Measurements from ENCODE around the gene TAAR2.

The TAAR2 gene

DNA sequence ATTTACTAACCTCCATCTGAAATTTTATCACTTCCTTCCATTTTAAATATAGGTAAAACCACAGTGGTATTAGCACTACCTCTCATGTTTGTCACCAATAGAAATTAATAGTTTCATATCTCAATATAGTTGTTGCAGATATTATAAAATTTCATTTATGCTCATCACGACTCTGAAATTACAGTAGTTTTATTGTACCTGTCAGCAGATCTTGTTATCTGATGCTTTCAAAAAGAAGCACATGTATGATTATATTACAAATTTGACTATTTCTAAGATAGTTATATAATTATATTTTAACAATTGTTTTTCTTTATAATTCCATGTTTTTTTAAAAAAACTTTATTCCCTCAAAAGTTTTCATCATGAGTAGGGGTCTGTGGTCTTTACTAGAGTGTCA lies 39.4 kb downstream of the TAAR2 start:
- Histone ChIP-seq H3K27ac (ENCODE audit: low read length) (no peak overlapping the region), H3K79me2 (ENCODE audit: insufficient read depth, low read length) (no peaks in the 10 kb centered on the region), H3K36me3 (ENCODE audit: insufficient read depth, low read length) (no peaks in the 10 kb centered on the region), H4K20me1 (ENCODE audit: insufficient read depth, low read length) (no peaks in the 10 kb centered on the region), H2AFZ (ENCODE audit: low read depth, low read length) (no peak overlapping the region), H3K9me3 (ENCODE audit: insufficient read depth, low read length, severe bottlenecking) (no peaks in the 10 kb centered on the region), H3K4me3 (ENCODE audit: low read depth in 1 of 2, low read length in 2 of 2) (no peak overlapping the region), H3K4me1 (ENCODE audit: insufficient read depth, low read length) (no peaks in the 10 kb centered on the region), H3K4me2 (ENCODE audit: insufficient read depth, low read length) (no peak overlapping the region), H3K9ac (ENCODE audit: low read depth, low read length) (no peak overlapping the region), H3K27me3 (ENCODE audit: insufficient read depth, low read length, poor library complexity) (peaks cover 7% of the 10 kb centered on the region)
- no peak for ATAC-seq (ENCODE audit: insufficient read depth, low read depth)
- no peak for TF ChIP-seq EZH2 (IDR thresholded peaks at IDR 0.05; ENCODE audit: borderline replicate concordance, low read depth, low read length, severe bottlenecking)
- TF ChIP-seq, protein P1, sequence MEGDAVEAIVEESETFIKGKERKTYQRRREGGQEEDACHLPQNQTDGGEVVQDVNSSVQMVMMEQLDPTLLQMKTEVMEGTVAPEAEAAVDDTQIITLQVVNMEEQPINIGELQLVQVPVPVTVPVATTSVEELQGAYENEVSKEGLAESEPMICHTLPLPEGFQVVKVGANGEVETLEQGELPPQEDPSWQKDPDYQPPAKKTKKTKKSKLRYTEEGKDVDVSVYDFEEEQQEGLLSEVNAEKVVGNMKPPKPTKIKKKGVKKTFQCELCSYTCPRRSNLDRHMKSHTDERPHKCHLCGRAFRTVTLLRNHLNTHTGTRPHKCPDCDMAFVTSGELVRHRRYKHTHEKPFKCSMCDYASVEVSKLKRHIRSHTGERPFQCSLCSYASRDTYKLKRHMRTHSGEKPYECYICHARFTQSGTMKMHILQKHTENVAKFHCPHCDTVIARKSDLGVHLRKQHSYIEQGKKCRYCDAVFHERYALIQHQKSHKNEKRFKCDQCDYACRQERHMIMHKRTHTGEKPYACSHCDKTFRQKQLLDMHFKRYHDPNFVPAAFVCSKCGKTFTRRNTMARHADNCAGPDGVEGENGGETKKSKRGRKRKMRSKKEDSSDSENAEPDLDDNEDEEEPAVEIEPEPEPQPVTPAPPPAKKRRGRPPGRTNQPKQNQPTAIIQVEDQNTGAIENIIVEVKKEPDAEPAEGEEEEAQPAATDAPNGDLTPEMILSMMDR (IDR thresholded peaks at IDR 0.05; ENCODE audit: borderline replicate concordance, extremely low read depth, low read length, poor library complexity, severe bottlenecking) = no peak
- no peak for DNase-seq

DNA sequence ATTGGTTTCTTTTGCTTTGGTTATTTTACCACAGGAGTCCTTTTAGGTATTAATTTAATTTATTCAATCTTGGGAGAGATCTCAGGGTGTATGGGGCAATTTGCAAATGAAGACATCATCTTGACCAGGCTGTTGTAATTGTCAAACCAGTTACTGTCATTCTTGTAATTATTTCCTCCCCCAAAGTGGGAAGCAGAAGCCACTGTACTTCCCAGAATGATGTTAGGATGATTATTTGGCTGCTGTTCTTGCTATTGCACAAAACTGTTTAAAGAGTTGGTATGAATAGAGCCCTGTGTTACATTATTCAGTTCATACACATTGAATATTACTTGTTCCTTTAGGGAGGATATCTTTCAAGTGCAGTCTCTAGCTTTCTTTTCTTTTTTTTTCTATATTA lies 52.3 kb downstream of the TAAR2 start:
- Histone ChIP-seq H3K36me3 (ENCODE audit: insufficient read depth, low read length) (no peaks in the 10 kb centered on the region), H4K20me1 (ENCODE audit: insufficient read depth, low read length) (no peaks in the 10 kb centered on the region), H3K27ac (ENCODE audit: low read length) (no peak overlapping the region), H3K27me3 (ENCODE audit: insufficient read depth, low read length, poor library complexity) (no peaks in the 10 kb centered on the region), H2AFZ (ENCODE audit: low read depth, low read length) (no peak overlapping the region), H3K79me2 (ENCODE audit: insufficient read depth, low read length) (no peaks in the 10 kb centered on the region), H3K4me1 (ENCODE audit: insufficient read depth, low read length) (no peaks in the 10 kb centered on the region), H3K9me3 (ENCODE audit: insufficient read depth, low read length, severe bottlenecking) (no peaks in the 10 kb centered on the region), H3K9ac (ENCODE audit: low read depth, low read length) (no peak overlapping the region), H3K4me3 (ENCODE audit: low read depth in 1 of 2, low read length in 2 of 2) (no peak overlapping the region), H3K4me2 (ENCODE audit: insufficient read depth, low read length) (no peak overlapping the region)
- no peak for TF ChIP-seq EZH2 (IDR thresholded peaks at IDR 0.05; ENCODE audit: borderline replicate concordance, low read depth, low read length, severe bottlenecking)
- TF ChIP-seq, protein P1 (IDR thresholded peaks at IDR 0.05; ENCODE audit: borderline replicate concordance, extremely low read depth, low read length, poor library complexity, severe bottlenecking) = no peak
- ATAC-seq (ENCODE audit: insufficient read depth, low read depth) (no peak), DNase-seq (no peak)

DNA sequence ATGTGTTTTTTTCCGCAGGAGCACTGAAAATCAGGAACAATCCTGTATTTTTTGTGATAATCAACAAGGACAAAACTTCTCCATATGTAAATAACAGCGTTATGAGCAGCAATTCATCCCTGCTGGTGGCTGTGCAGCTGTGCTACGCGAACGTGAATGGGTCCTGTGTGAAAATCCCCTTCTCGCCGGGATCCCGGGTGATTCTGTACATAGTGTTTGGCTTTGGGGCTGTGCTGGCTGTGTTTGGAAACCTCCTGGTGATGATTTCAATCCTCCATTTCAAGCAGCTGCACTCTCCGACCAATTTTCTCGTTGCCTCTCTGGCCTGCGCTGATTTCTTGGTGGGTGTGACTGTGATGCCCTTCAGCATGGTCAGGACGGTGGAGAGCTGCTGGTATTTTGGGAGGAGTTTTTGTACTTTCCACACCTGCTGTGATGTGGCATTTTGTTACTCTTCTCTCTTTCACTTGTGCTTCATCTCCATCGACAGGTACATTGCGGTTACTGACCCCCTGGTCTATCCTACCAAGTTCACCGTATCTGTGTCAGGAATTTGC lies 53.8 kb downstream of the TAAR2 start, which contains the start of gene TAAR6:
TSS of gene TAAR6 (plus strand) at position 102 of the 557 bp plus-strand sequence. CDS start at position 102, 0 bp downstream.
- no peaks in the 10 kb centered on the region for H4K20me1 ChIP-seq (ENCODE audit: insufficient read depth, low read length)
- H3K4me1 ChIP-seq (ENCODE audit: insufficient read depth, low read length) = no peaks in the 10 kb centered on the region
- no peak within 1 kb of the TSS for H3K4me3 ChIP-seq (ENCODE audit: low read depth in 1 of 2, low read length in 2 of 2)
- H3K9ac ChIP-seq (ENCODE audit: low read depth, low read length) = no peak within 1 kb of the TSS
- H3K27ac ChIP-seq (ENCODE audit: low read length) = no peak within 1 kb of the TSS
- no peak for DNase-seq
- TF ChIP-seq EZH2 (IDR thresholded peaks at IDR 0.05; ENCODE audit: borderline replicate concordance, low read depth, low read length, severe bottlenecking) = no peak
- TF ChIP-seq, protein P1 (IDR thresholded peaks at IDR 0.05; ENCODE audit: borderline replicate concordance, extremely low read depth, low read length, poor library complexity, severe bottlenecking) = no peak
- H3K36me3 ChIP-seq (ENCODE audit: insufficient read depth, low read length) = no peaks in the 10 kb centered on the region
- no peak within 1 kb of the TSS for H3K4me2 ChIP-seq (ENCODE audit: insufficient read depth, low read length)
- no peak within 1 kb of the TSS for H2AFZ ChIP-seq (ENCODE audit: low read depth, low read length)
- no peaks in the 10 kb centered on the region for H3K27me3 ChIP-seq (ENCODE audit: insufficient read depth, low read length, poor library complexity)
- H3K9me3 ChIP-seq (ENCODE audit: insufficient read depth, low read length, severe bottlenecking) = no peaks in the 10 kb centered on the region
- ATAC-seq (ENCODE audit: insufficient read depth, low read depth) = no peak
- H3K79me2 ChIP-seq (ENCODE audit: insufficient read depth, low read length) = no peaks in the 10 kb centered on the region
